GM21717 (cell line): ENCODE data around the gene SMC1A.
"Not testable (repeated sequence)": the region's sequence is repeated elsewhere in the genome, so short reads cannot be mapped to it uniquely, and the experiment has no call there.

ENCODE experiments used
- ATAC-seq: cut with Tn5 transposase; IDR thresholded peaks from one replicate; pipeline ENCODE4 v1.9.1; 2021; ENCODE audit warnings: mild to moderate bottlenecking, moderate library complexity; ENCODE audit not compliant: unreplicated experiment

SMC1A gene

GRCh38 chrX:53422086-53422860 lies at the start of gene SMC1A:
SMC1A (minus strand) TSS chrX:53422654; CDS start chrX:53422600, 54 bp downstream.
- peak; percentile 93 for ATAC-seq

- no peak for ATAC-seq
Observed at GRCh38 chrX:53471346-53471745, 48.9 kb upstream of the SMC1A start.

DNA sequence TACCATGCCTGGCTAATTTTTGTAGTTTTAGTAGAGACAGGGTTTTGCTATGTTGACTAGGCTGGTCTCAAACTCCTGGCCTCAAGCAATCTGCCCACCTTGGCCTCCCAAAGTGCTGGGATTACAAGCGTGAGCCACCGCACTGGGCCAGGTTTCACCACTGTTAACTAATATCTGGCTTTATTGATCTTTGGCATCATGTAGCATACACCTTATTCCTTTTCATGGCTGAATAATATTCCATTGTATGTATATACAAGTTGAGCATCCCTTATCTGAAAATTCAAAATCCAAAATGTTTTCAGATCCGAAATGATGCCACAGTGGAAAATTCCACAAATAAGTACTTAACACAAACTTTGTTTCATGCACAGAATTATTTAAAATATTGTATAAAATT lies 46.2 kb upstream of the SMC1A start:
- not testable (repeated sequence) for ATAC-seq

- ATAC-seq: no peak
Observed at GRCh38 chrX:53458082-53458481, 35.6 kb upstream of the SMC1A start.

DNA sequence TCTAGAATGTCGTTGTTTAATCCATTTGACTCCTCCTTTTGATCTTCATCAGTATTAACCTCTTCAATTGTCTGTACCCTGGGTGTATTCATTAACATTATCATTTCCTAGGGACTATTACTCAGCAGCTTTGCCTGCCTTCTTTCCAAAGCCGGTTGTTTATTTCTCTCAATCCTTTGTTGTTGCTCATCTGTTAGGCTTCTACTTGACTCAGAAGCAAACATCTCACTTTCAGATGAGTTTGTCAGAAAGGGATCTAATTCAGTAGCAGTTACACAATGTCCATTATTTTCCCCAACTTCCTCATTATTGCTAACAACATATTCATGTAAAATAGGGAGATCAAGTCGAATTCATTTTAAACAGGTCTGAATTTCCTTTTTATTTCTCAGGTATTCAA lies 33.8 kb upstream of the SMC1A start:
- ATAC-seq: no peak

DNA sequence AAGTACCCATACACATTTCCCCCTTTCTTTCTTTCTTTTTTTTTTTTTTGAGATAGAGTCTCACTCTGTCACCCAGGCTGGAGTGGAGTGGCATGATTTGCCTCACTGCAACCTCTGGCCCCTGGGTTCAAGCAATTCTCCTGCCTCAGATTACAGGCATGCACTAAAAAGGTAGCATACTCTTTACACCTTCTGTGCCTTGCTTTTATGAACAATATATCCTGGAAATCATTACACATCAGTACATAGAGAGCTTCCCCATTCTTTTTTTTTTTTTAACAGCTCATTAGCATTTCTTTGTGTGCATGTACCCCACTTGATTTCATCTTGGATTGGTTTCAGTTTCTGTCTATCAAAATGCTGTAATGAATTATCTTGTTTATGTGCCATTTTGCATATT lies 30.4 kb upstream of the SMC1A start:
- no peak for ATAC-seq

DNA sequence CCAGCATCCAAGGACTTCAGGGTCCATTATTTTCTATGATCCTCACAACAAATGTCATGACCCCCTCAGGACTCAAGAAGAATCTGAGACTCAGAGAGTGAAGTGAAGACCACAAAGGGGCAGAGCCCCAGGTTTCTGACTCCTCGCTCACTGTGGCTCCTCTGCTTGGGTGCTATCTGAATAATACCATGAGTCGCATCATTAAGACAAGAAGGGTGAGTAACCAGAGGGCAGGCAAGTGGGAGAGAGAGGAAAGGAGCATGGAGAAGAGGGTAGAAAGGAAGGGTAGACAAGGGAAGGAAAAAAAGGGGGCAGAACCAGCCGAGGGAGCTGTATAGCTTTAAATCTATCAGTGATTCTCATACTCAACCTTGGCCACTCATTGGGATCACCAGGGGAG lies 27.2 kb upstream of the SMC1A start:
- ATAC-seq: no peak

DNA sequence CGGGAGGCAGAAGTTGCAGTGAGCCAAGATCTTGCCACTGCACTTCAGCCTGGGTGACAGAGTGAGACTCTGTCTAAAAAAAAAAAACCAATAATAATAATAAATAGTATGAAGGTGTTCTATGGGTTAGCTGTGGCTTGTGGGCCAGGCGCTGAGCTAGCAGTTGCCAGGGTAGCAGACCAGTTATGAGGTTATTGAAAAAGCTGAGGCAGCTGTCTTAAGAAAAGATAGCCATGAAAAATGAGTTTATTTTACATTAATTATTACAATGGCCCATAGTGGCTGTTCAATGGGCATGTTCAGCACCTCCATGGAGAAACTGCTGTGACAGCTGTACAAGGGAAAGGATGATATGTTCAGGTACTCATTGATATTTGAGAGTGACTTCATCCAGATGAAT lies 25.0 kb upstream of the SMC1A start:
- ATAC-seq: no peak

DNA sequence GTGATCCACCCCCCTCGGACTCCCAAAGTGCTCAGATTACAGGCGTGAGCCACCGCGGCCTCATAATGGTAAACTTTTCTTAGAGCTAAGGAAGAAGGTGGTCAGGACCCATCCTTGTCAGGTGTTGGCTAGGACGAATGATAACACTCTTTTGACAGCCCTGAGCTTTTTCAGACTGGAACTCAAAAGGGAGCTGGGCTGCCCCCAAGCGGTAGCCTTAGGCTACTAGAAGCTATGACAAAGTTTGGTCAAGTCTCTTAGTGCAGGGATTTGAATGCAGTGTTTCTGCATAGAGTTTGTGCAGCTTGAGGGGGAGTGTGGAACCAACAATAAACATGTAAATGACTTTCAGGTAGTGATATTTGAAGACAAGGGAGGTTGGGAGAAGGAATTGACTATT lies 23.5 kb upstream of the SMC1A start:
- ATAC-seq: no peak

DNA sequence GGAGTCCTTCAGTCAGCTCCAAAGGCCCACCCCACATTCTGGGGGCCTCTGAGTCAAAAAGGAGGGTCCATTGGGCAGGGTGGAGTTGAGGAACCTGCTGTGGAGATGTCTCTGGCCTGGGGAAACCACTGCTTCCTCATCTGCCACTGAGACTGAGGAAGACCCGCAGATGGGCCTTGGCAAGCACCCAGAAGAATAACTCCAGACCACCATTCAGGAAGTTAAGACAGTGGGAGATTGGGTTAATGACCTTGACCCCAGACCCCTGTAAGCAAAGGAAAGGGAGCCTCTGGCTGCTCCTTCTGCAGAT lies 19.8 kb upstream of the SMC1A start:
- no peak for ATAC-seq

- ATAC-seq: no peak
Observed at GRCh38 chrX:53441531-53442321, 19.3 kb upstream of the SMC1A start.

- ATAC-seq: no peak
Observed at GRCh38 chrX:53440621-53441517, 18.4 kb upstream of the SMC1A start.

DNA sequence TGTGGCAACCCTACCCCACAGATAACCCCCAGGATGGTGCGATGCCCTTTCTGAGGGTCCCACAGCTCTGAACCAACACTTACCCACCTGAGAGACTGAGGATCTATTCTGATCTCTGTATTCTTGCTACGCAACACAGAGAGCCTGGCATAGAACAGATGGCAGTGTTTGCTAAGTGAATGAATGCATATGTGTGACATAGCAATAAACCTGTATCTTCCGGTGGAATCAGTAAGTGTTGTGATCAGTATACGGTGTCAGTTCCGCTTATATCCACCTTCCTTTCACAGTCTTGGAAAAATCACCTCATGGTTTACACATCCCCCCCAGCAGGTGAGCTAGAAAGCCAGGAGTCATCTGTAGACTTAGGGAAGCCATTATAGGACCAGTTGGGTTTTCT lies 17.6 kb upstream of the SMC1A start:
- ATAC-seq: no peak

GRCh38 chrX:53438832-53439230 lies 16.4 kb upstream of the SMC1A start:
- ATAC-seq: no peak

DNA sequence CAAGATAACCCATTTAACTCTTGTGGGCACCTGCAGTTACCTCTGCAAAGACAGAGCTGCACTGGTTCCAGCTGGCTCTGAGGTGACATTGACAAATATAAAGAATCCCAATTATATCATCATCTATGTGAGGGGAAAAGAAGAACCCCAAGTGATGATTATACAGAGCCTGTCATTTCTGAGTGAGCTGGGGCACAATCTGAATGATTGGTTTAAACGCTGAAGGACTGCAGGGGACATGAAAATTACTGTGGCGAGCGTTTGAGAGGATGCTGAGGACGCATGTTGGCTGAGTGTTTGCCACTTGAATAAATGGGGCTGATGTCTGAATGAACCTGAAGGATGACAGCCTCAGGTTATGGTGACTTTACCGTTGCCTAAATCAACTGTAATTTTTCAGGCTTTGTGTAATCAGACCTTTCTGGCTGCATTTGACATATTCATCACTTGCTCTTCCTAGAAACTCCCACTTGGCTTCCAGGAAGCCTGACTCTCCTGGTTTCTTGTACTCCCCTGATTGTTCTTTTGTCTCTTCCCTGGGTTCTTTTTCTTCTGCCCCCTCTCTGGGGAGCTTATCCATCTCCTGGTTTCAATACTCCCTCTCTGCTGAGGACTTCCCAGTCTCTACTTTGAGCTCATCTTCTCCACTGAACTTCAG lies 15.8 kb upstream of the SMC1A start:
- ATAC-seq: no peak

GRCh38 chrX:53437206-53437605 lies 14.8 kb upstream of the SMC1A start:
- no peak for ATAC-seq

DNA sequence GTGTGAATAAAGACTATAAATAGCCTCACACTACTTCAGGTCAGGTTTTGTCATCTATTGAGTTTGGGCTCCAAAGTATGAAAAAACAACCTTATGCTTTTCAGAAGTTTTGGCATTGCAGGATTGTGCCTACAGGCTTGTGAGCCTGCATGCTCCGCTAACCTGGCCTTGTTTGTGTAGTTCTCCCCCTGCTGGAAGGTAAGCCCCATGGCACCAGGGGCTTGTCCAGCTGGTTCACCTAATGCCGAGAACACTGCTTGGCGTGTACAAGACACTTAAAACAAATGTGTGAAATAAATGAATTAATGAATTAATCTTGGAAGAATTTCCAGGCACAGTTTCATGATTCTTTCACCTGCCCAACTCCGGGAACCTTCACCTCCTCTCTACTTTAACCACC lies 13.5 kb upstream of the SMC1A start:
- ATAC-seq: peak; percentile 68

DNA sequence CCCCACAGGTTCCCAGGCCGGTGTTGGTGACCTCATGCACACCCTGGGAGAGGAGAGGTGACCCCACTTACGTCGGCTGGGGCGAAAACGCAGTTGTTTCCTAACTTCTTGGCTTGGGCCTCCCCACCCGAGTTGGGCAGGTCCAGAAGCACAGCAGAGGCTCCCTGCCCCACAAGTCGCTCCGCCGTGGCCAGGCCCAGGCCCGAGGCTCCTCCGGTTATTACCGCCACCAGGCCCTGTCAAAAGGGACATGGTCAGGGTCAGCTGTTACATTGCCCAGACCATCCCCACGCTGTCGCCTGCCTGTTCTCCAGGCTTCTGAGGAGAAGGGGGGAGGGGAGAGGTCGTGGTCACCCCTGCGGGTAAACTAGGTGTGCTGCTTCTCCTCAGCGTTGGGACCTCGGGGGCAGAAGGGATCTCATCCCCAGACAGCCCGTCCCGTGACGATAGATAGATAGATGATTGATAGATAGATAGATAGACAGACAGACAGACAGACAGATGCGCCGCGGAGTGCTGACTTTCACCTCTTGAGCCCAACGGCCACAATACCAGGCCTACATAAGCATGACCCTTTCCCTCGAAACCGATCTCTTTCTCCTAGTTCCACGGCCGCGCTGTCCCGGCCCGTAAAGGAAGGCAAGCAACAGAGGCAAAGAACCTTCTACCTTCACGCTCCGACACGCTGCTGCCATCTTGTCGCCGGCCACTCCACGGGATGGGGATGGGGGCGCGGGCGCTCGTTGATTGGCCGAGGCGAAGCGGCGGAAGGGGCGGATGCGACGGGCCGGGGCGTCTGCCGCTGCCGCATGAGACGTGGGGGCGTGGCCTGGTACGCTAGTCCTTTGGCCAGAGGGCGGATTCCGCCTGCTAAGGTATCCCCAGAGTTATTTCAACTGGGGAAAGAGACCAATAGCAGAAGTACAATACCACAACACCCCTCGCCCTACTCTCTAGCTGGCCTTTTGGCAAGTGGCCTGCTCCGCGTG lies 11.5 kb upstream of the SMC1A start, which contains the start of gene HSD17B10:
Gene HSD17B10 (minus strand): TSS at position 720 of the 989 bp plus-strand sequence. CDS start 25 bp downstream, at position 695.
- ATAC-seq: peak; percentile 78

GRCh38 chrX:53430231-53430630 lies 7.8 kb upstream of the SMC1A start:
- ATAC-seq: no peak

DNA sequence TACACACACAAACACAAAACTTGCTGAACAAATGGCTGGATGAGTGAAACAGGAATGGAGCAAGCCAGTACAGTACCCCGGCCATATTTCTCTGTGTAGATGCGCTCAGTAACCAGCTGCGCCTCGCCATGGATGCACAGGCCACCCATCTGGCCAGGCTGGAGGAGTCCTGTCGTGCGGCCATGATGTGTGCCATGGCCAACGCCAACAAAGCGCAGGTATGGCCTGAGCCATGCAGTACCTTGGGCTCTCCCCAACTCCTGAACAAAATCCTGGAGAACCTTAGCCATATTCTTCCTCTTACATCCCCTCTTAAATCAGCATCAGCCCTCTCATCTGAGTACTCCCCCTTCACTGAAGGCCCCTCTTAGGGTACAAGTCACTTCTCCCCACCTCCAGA lies 7.3 kb upstream of the SMC1A start:
- ATAC-seq: no peak
